GM12878 (cell line): ENCODE data around the gene SP110.

ENCODE experiments used
- EZH2 ChIP-seq: IDR thresholded peaks from 2 replicates; pipeline ENCODE4 v1.6.1; 2012; ENCODE audit warnings: low read depth, mild to moderate bottlenecking, control low read depth, inconsistent platforms, low read length, borderline replicate concordance; ENCODE audit not compliant: control insufficient read depth
- FOXM1 ChIP-seq: IDR thresholded peaks from 2 replicates; pipeline ENCODE4 v1.6.1; 2012; ENCODE audit warnings: low read depth, mild to moderate bottlenecking, inconsistent platforms, low read length, moderate library complexity
- POLR2A ChIP-seq: IDR thresholded peaks from 2 replicates; pipeline ENCODE4 v1.6.1; 2011; ENCODE audit warnings: low read depth, mild to moderate bottlenecking, low read length
- REST ChIP-seq: IDR thresholded peaks from 2 replicates; pipeline ENCODE4 v1.6.1; 2012; ENCODE audit warnings: mild to moderate bottlenecking, low read depth, low read length
- SMC3 ChIP-seq: IDR thresholded peaks from 2 replicates; pipeline ENCODE4 v1.6.1; 2011; ENCODE audit warnings: low read length, improper control_type of control experiment, borderline replicate concordance
- SPI1 ChIP-seq: IDR thresholded peaks from 2 replicates; pipeline ENCODE4 v1.6.1; 2011; ENCODE audit warnings: low read depth, mild to moderate bottlenecking, low read length, moderate library complexity, borderline replicate concordance; ENCODE audit not compliant: insufficient read depth
- USF2 ChIP-seq: IDR thresholded peaks from 2 replicates; pipeline ENCODE4 v1.6.1; 2011; ENCODE audit warnings: low read depth, low read length, improper control_type of control experiment, borderline replicate concordance
- YY1 ChIP-seq: IDR thresholded peaks from 2 replicates; pipeline ENCODE4 v1.6.1; 2011; ENCODE audit warnings: low read depth, mild to moderate bottlenecking, low read length
- ZZZ3 ChIP-seq: IDR thresholded peaks from 2 replicates; pipeline ENCODE4 v1.6.1; 2011; ENCODE audit warnings: low read depth; ENCODE audit not compliant: control insufficient read depth, insufficient read length

DNA sequence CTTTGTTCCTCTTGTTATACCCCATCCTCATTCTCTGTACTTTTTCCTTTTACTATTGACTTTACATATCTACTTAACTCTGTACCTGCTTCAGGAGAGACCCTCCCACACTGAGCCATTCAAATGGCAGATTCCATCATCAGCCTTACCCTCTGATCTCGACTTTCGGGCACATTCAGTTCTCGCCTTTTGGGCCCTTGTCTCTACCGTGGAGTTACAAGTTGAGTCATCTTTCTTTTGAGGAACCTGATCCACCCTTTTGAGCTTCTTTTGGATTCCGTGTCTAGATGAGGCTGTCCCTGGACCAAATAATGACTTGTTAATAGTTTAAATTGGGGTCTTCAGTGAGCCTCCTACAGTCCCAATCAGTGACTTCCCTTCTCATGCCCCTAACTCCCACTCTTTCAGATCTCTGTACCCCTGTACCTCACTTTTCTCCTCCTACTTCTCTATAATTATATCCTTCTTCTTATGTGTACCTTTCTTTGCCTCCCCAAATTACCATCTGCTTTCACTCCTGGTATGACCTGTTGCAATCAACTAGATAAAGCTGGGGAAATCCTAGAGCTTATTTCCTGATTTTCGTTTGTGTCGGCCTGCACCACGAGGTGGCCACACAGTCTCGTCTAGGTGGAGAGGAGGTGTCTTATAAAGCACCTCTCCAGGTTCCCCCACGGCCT is 17.2 kb downstream of the SP110 start:
- TF ChIP-seq USF2 = no peak
- peak; percentile 57; the same call in 1 of the 2 replicates for TF ChIP-seq SMC3
- no peak for TF ChIP-seq SPI1
- TF ChIP-seq REST = no peak
- no peak for TF ChIP-seq EZH2
- peak; percentile 76 for TF ChIP-seq FOXM1
- no peak for TF ChIP-seq ZZZ3
- TF ChIP-seq YY1 = peak; percentile 30; the same call in 1 of the 2 replicates
- no peak for TF ChIP-seq POLR2A
